ENCODE results near the gene TMEM273.

Gene TMEM273

DNA sequence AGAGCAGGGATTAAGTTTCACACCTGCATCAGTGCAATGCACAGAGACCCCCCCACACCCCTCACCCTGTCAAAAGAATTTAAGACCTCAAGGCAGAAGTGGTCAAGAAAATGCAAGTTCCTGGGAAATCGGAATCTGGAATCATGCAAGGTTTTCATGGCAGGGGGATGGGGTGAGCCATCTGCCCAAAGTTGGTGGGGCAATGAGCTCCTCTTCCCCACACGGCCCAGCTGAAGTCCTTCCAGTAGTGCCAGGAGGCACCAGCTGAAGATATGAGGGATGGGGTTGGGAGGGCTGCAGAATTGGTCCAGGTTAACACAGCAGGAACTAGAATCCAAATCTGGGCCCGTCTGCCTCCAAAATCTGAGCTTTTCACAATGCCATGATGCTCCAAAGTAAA lies 25.0 kb upstream of the TMEM273 start:
- H3K4me3 Mint-ChIP-seq, result no peak overlapping the region
- no peaks in the 10 kb centered on the region for H3K9me3 Mint-ChIP-seq
- peaks cover 11% of the 10 kb centered on the region for H3K27me3 Mint-ChIP-seq (ENCODE audit: low read depth)
- H3K36me3 Mint-ChIP-seq (ENCODE audit: low read depth), result no peaks in the 10 kb centered on the region
- H3K4me1 Mint-ChIP-seq, result no peaks in the 10 kb centered on the region
- TF ChIP-seq, protein P1, sequence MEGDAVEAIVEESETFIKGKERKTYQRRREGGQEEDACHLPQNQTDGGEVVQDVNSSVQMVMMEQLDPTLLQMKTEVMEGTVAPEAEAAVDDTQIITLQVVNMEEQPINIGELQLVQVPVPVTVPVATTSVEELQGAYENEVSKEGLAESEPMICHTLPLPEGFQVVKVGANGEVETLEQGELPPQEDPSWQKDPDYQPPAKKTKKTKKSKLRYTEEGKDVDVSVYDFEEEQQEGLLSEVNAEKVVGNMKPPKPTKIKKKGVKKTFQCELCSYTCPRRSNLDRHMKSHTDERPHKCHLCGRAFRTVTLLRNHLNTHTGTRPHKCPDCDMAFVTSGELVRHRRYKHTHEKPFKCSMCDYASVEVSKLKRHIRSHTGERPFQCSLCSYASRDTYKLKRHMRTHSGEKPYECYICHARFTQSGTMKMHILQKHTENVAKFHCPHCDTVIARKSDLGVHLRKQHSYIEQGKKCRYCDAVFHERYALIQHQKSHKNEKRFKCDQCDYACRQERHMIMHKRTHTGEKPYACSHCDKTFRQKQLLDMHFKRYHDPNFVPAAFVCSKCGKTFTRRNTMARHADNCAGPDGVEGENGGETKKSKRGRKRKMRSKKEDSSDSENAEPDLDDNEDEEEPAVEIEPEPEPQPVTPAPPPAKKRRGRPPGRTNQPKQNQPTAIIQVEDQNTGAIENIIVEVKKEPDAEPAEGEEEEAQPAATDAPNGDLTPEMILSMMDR (IDR thresholded peaks at IDR 0.05; ENCODE audit: unreplicated experiment in 3 of 3), result no peak
- no peak overlapping the region for H3K27ac Mint-ChIP-seq

DNA sequence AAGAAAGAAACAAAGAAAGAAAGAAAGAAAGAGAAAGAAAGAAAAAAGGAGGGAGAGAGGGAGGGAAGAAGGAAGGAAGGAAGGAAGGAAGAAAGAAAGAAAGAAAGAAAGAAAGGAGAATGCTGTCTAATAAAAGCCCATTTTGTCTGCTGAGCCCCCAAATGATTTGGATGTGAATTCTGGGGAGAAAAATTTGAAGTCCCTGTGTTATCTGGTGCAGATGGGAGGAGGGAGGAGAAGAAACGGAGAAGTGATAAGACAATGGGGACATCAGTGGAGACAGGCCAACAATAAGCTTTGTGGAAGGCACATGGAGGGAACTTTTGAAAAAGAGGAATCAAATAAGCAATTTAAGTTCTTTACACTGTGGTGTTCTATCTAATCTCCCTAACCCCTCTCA lies 24.6 kb upstream of the TMEM273 start:
- no peaks in the 10 kb centered on the region for H3K36me3 Mint-ChIP-seq (ENCODE audit: low read depth)
- peaks cover 9% of the 10 kb centered on the region for H3K27me3 Mint-ChIP-seq (ENCODE audit: low read depth)
- TF ChIP-seq, protein P1 (IDR thresholded peaks at IDR 0.05; ENCODE audit: unreplicated experiment in 3 of 3), result no peak
- no peak overlapping the region for H3K27ac Mint-ChIP-seq
- H3K4me3 Mint-ChIP-seq, result no peak overlapping the region
- no peaks in the 10 kb centered on the region for H3K4me1 Mint-ChIP-seq
- H3K9me3 Mint-ChIP-seq, result no peaks in the 10 kb centered on the region

DNA sequence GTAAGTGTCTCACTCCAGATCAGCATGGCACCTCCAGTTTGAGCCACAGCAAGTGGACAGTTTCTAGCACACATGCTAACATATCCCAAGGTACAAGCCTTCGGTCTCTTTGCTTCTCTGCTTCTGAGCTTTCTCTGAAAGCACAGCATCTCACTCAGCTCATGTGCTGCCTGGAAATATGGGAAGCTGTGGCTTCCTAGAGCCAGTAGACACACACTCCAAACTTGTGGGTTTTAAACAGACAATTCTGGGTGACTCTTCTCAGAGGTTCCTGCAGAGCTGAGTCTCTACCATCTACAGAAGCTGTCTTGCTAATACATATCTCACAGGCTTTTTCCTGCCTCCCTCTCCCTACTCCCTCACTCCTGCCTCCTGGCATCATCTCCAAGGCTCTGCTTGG lies 23.9 kb upstream of the TMEM273 start:
- TF ChIP-seq, protein P1 (IDR thresholded peaks at IDR 0.05; ENCODE audit: unreplicated experiment in 3 of 3), result no peak
- no peaks in the 10 kb centered on the region for H3K4me1 Mint-ChIP-seq
- peaks cover 9% of the 10 kb centered on the region for H3K27me3 Mint-ChIP-seq (ENCODE audit: low read depth)
- no peak overlapping the region for H3K27ac Mint-ChIP-seq
- no peaks in the 10 kb centered on the region for H3K9me3 Mint-ChIP-seq
- H3K36me3 Mint-ChIP-seq (ENCODE audit: low read depth), result no peaks in the 10 kb centered on the region
- no peak overlapping the region for H3K4me3 Mint-ChIP-seq

DNA sequence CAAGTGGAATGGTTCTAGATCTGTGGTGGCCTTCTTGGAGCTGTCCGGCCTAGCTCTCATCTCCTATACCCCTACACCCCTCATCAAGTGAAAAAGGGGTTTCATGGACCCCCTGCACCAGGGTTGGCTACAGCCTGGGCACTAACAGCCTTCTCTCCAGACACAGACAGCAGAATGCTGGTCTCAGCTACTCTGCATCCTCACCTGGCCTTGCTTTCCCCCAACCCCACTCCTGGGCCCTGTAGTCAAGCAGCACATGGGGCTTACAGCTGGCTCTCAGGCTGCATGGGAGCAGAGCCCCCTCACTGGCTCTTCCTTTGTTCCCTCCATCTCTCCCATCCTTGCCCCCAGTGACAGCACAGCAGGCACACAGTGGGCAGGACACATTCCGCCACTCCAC lies 20.8 kb upstream of the TMEM273 start:
- Mint-ChIP-seq H3K4me1 (no peaks in the 10 kb centered on the region), H3K27ac (no peak overlapping the region), H3K9me3 (peaks cover 4% of the 10 kb centered on the region), H3K27me3 (ENCODE audit: low read depth) (peaks cover 20% of the 10 kb centered on the region), H3K4me3 (no peak overlapping the region), H3K36me3 (ENCODE audit: low read depth) (no peaks in the 10 kb centered on the region)
- TF ChIP-seq, protein P1 (IDR thresholded peaks at IDR 0.05; ENCODE audit: unreplicated experiment in 3 of 3), result no peak

DNA sequence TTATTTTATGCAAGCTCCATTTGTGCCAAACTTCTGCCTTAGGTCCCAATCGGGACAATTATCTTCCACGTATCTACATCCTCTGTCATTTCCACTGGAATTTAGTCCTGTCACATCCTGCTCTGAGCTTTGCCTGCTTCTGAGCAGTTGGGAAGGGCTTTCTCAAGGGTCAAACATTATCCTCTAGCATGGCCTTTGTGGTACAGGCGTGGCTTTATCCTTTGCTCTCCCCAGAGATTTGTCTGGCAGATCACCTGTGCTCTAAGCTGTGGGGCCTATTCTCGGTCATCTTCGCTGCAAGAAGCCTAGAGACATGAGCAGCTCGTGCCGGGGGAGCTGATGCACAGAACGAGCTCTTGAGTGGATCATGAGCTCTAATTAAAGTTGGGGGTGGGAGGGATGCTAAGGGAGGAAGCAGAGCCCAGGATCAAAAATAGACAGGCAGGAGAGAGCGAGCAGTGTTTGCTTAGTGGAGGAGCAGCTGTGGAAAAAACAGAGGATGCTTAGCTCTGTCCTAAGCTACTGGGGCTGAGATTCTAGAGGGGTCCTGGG lies 19.8 kb upstream of the TMEM273 start:
- no peaks in the 10 kb centered on the region for H3K4me1 Mint-ChIP-seq
- peaks cover 6% of the 10 kb centered on the region for H3K9me3 Mint-ChIP-seq
- no peak overlapping the region for H3K27ac Mint-ChIP-seq
- TF ChIP-seq, protein P1 (IDR thresholded peaks at IDR 0.05; ENCODE audit: unreplicated experiment in 3 of 3), result no peak
- H3K4me3 Mint-ChIP-seq, result no peak overlapping the region
- H3K36me3 Mint-ChIP-seq (ENCODE audit: low read depth), result no peaks in the 10 kb centered on the region
- H3K27me3 Mint-ChIP-seq (ENCODE audit: low read depth), result peaks cover 22% of the 10 kb centered on the region

DNA sequence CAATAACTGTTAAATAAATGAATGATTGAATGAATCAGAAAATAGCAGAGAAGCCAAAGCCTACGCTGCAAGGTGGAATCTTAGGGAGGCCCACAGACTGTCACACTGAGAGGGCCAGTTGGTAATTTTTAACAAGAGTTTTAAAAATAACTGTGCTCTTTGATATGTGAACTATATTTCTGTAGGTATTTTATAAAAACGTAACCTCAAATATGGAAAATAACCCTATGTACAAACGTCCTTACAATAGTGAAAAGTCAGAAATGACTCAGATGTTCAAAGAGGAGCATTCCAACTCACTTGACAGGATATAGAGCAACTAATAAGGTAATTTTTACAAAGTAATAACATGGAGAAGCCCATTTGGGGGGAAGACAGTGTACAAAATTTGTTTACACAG lies 18.9 kb upstream of the TMEM273 start:
- Mint-ChIP-seq H3K4me1 (no peaks in the 10 kb centered on the region), H3K4me3 (no peak overlapping the region), H3K27me3 (ENCODE audit: low read depth) (peaks cover 18% of the 10 kb centered on the region), H3K9me3 (peaks cover 6% of the 10 kb centered on the region), H3K27ac (no peak overlapping the region), H3K36me3 (ENCODE audit: low read depth) (no peaks in the 10 kb centered on the region)
- TF ChIP-seq, protein P1 (IDR thresholded peaks at IDR 0.05; ENCODE audit: unreplicated experiment in 3 of 3), result no peak

All from nephron (organoid).